ENCODE data around the gene SPHKAP.

Gene SPHKAP

DNA sequence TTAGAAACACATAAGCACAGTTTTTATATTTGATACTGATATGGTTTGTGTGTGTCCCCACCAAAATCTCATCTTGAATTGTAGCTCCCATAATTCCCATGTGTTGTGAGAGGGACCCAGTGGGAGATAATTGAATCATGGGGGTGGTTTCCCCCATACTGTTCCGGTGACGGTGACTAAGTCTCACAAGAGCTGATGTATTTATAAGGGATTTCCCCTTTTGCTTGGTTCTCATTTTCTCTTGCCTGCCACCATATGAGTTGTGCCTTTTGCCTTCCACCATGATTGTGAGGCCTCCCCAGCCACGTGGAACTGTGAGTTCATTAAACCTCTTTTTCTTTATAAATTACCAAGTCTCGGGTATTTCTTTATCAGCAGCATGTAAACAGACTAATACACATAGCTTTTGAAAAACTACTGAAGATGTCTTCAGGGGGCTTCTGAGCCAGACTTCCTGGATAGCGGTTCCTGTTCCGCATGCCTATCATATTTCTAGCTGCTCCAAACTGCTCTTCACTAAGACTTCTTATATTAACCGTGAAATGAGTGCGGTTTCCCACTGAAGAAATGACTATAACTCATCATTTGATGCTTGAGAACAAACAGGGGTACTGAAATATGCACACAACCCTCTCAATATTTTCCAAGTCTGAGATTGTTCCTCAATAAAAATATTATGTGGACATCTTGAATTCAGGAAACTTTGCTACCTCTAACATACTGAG is 75.8 kb downstream of the SPHKAP start:
- no peak for ATAC-seq
- TF ChIP-seq POU6F1 (CRISPR knock-in tag; IDR thresholded peaks at IDR 0.05; ENCODE audit: borderline replicate concordance, low read depth) (no peak), ZNF565 (CRISPR knock-in tag; conservative IDR thresholded peaks at IDR 0.05; ENCODE audit: low read depth) (no peak), TCF4 (CRISPR knock-in tag; IDR thresholded peaks at IDR 0.05; ENCODE audit: borderline replicate concordance) (no peak), ZFP3 (CRISPR knock-in tag; IDR thresholded peaks at IDR 0.05) (no peak), PPARA (CRISPR knock-in tag; IDR thresholded peaks at IDR 0.05; ENCODE audit: borderline replicate concordance) (no peak), TOX (CRISPR knock-in tag; IDR thresholded peaks at IDR 0.05; ENCODE audit: borderline replicate concordance) (no peak), CREB5 (CRISPR knock-in tag; IDR thresholded peaks at IDR 0.05; ENCODE audit: low read depth) (no peak), ZNF70 (CRISPR knock-in tag; IDR thresholded peaks at IDR 0.05) (no peak), ZC3H10 (CRISPR knock-in tag; IDR thresholded peaks at IDR 0.05) (no peak), BACH2 (CRISPR knock-in tag; IDR thresholded peaks at IDR 0.05; ENCODE audit: borderline replicate concordance) (no peak), ISL1 (CRISPR knock-in tag; IDR thresholded peaks at IDR 0.05) (no peak), ZFP30 (CRISPR knock-in tag; IDR thresholded peaks at IDR 0.05) (no peak), CSDC2 (CRISPR knock-in tag; IDR thresholded peaks at IDR 0.05) (no peak), GLIS3 (CRISPR knock-in tag; IDR thresholded peaks at IDR 0.05) (no peak), ZNF8 (CRISPR knock-in tag; IDR thresholded peaks at IDR 0.05) (no peak), OSR1 (CRISPR knock-in tag; IDR thresholded peaks at IDR 0.05) (no peak)
- TF ChIP-seq, protein P1, sequence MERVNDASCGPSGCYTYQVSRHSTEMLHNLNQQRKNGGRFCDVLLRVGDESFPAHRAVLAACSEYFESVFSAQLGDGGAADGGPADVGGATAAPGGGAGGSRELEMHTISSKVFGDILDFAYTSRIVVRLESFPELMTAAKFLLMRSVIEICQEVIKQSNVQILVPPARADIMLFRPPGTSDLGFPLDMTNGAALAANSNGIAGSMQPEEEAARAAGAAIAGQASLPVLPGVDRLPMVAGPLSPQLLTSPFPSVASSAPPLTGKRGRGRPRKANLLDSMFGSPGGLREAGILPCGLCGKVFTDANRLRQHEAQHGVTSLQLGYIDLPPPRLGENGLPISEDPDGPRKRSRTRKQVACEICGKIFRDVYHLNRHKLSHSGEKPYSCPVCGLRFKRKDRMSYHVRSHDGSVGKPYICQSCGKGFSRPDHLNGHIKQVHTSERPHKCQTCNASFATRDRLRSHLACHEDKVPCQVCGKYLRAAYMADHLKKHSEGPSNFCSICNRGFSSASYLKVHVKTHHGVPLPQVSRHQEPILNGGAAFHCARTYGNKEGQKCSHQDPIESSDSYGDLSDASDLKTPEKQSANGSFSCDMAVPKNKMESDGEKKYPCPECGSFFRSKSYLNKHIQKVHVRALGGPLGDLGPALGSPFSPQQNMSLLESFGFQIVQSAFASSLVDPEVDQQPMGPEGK (CRISPR knock-in tag; IDR thresholded peaks at IDR 0.05; ENCODE audit: borderline replicate concordance), result no peak
- TF ChIP-seq, protein P2, sequence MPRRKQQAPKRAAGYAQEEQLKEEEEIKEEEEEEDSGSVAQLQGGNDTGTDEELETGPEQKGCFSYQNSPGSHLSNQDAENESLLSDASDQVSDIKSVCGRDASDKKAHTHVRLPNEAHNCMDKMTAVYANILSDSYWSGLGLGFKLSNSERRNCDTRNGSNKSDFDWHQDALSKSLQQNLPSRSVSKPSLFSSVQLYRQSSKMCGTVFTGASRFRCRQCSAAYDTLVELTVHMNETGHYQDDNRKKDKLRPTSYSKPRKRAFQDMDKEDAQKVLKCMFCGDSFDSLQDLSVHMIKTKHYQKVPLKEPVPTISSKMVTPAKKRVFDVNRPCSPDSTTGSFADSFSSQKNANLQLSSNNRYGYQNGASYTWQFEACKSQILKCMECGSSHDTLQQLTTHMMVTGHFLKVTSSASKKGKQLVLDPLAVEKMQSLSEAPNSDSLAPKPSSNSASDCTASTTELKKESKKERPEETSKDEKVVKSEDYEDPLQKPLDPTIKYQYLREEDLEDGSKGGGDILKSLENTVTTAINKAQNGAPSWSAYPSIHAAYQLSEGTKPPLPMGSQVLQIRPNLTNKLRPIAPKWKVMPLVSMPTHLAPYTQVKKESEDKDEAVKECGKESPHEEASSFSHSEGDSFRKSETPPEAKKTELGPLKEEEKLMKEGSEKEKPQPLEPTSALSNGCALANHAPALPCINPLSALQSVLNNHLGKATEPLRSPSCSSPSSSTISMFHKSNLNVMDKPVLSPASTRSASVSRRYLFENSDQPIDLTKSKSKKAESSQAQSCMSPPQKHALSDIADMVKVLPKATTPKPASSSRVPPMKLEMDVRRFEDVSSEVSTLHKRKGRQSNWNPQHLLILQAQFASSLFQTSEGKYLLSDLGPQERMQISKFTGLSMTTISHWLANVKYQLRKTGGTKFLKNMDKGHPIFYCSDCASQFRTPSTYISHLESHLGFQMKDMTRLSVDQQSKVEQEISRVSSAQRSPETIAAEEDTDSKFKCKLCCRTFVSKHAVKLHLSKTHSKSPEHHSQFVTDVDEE (CRISPR knock-in tag; IDR thresholded peaks at IDR 0.05), result no peak
- TF ChIP-seq, protein P3, sequence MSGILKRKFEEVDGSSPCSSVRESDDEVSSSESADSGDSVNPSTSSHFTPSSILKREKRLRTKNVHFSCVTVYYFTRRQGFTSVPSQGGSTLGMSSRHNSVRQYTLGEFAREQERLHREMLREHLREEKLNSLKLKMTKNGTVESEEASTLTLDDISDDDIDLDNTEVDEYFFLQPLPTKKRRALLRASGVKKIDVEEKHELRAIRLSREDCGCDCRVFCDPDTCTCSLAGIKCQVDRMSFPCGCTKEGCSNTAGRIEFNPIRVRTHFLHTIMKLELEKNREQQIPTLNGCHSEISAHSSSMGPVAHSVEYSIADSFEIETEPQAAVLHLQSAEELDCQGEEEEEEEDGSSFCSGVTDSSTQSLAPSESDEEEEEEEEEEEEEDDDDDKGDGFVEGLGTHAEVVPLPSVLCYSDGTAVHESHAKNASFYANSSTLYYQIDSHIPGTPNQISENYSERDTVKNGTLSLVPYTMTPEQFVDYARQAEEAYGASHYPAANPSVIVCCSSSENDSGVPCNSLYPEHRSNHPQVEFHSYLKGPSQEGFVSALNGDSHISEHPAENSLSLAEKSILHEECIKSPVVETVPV (CRISPR knock-in tag; IDR thresholded peaks at IDR 0.05), result no peak

DNA sequence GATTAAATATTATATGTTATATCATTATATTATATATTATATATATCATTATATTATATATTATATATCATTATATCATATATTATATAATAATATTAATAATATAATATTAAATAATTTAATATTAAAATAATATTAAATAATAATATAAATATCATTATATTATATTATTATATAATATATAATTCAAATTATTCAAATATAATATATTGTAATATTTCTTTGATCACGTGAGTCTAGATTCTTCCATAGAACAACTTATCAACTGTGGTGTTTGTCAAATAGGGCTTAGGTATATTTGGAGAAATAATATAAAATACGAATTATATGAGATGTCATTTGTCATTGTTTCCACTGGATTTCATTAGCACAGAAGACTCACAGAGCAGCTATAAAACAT is 77.3 kb downstream of the SPHKAP start:
- no peak for TF ChIP-seq ESRRG (CRISPR knock-in tag; IDR thresholded peaks at IDR 0.05)
- no peak for TF ChIP-seq CREB5 (CRISPR knock-in tag; IDR thresholded peaks at IDR 0.05; ENCODE audit: low read depth)
- TF ChIP-seq ZFP3 (CRISPR knock-in tag; IDR thresholded peaks at IDR 0.05), result no peak
- no peak for TF ChIP-seq OSR1 (CRISPR knock-in tag; IDR thresholded peaks at IDR 0.05)
- TF ChIP-seq TOX (CRISPR knock-in tag; IDR thresholded peaks at IDR 0.05; ENCODE audit: borderline replicate concordance), result no peak
- TF ChIP-seq ISL1 (CRISPR knock-in tag; IDR thresholded peaks at IDR 0.05), result no peak
- no peak for TF ChIP-seq ZNF70 (CRISPR knock-in tag; IDR thresholded peaks at IDR 0.05)
- TF ChIP-seq, protein P2 (CRISPR knock-in tag; IDR thresholded peaks at IDR 0.05), result no peak
- ATAC-seq, result no peak

All from SK-N-SH treated with all-trans-retinoic acid at 6 μM for 48 hours (cell line).